Epithelial cell of proximal tubule (primary cell): ENCODE data around the gene EPHB1. TPM values are rescaled to one million over a fixed set of nuclear protein-coding genes. Genes with fewer than 3 reads are reported as not detected.

Experiments used
- DNase-seq: peaks from one replicate; pipeline ENCODE4 v3.0.0-alpha.2; 2011; ENCODE audit warnings: low read depth
- H3K4me3 ChIP-seq: 2 replicates; pipeline ENCODE4 v1.5.1; 2011; ENCODE audit warnings: low read depth, mild to moderate bottlenecking, low read length
- CTCF ChIP-seq: conservative IDR thresholded peaks from 2 replicates; pipeline ENCODE4 v1.5.1; 2012; ENCODE audit warnings: low read depth, mild to moderate bottlenecking, low read length
- total RNA-seq: library from RNA; depleted of rRNA; stranded (reverse); fragments of >200 nt; gene quantifications from 2 replicates; pipeline ENCODE4 v1.2.3, GENCODE V29; 2015

The EPHB1 gene
- total RNA-seq, 1 donor from 2014 or later, result 1.6 TPM

- no peak overlapping the region for H3K4me3 ChIP-seq
- no peak for TF ChIP-seq CTCF
- no peak for DNase-seq
Observed at GRCh38 chr3:134944429-134944828, 149.4 kb downstream of the EPHB1 start.

GRCh38 chr3:134949150-134949549, 154.1 kb downstream of the EPHB1 start:
- no peak overlapping the region for H3K4me3 ChIP-seq
- no peak for TF ChIP-seq CTCF
- no peak for DNase-seq

GRCh38 chr3:134952371-134952770, 157.3 kb downstream of the EPHB1 start:
- TF ChIP-seq CTCF, result no peak
- no peak for DNase-seq
- no peak overlapping the region for H3K4me3 ChIP-seq

- TF ChIP-seq CTCF, result no peak
- no peak for DNase-seq
- no peak overlapping the region for H3K4me3 ChIP-seq
Observed at GRCh38 chr3:134955874-134956273, 160.8 kb downstream of the EPHB1 start.

GRCh38 chr3:134956395-134956794, 161.3 kb downstream of the EPHB1 start:
- no peak for DNase-seq
- no peak for TF ChIP-seq CTCF
- no peak overlapping the region for H3K4me3 ChIP-seq

- TF ChIP-seq CTCF, result no peak
- no peak for DNase-seq
- H3K4me3 ChIP-seq, result no peak overlapping the region
Observed at GRCh38 chr3:134956844-134957243, 161.8 kb downstream of the EPHB1 start.

- H3K4me3 ChIP-seq, result no peak overlapping the region
- TF ChIP-seq CTCF, result no peak
- no peak for DNase-seq
Observed at GRCh38 chr3:134959516-134959915, 164.5 kb downstream of the EPHB1 start.
